ENCODE measurements around the gene CIRBP. TPM values are rescaled to one million over a fixed set of nuclear protein-coding genes. Genes with fewer than 3 reads are reported as not detected.

CIRBP gene
- total and polyA plus RNA-seq, 9 of the 15 experiments (the other 6 are each of a cell fraction or from before 2014, with no cell fraction given) = 20.5 to 327 (median 176) TPM

GRCh38 chr19:1315470-1316166, 46.5 kb downstream of the CIRBP start (continued):
- peak; percentile 51; the same call in 1 of the 2 replicates for TF ChIP-seq PATZ1 (CRISPR knock-in tag; IDR thresholded peaks at IDR 0.05; ENCODE audit: borderline replicate concordance)
- TF ChIP-seq, protein P1, sequence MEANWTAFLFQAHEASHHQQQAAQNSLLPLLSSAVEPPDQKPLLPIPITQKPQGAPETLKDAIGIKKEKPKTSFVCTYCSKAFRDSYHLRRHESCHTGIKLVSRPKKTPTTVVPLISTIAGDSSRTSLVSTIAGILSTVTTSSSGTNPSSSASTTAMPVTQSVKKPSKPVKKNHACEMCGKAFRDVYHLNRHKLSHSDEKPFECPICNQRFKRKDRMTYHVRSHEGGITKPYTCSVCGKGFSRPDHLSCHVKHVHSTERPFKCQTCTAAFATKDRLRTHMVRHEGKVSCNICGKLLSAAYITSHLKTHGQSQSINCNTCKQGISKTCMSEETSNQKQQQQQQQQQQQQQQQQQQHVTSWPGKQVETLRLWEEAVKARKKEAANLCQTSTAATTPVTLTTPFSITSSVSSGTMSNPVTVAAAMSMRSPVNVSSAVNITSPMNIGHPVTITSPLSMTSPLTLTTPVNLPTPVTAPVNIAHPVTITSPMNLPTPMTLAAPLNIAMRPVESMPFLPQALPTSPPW (CRISPR knock-in tag; IDR thresholded peaks at IDR 0.05) = peak; percentile 100
- no peak for TF ChIP-seq TAF1 (IDR thresholded peaks at IDR 0.05; ENCODE audit: control insufficient read depth, extremely low read depth, insufficient read depth, low read length, severe bottlenecking)
- TF ChIP-seq, protein P2, sequence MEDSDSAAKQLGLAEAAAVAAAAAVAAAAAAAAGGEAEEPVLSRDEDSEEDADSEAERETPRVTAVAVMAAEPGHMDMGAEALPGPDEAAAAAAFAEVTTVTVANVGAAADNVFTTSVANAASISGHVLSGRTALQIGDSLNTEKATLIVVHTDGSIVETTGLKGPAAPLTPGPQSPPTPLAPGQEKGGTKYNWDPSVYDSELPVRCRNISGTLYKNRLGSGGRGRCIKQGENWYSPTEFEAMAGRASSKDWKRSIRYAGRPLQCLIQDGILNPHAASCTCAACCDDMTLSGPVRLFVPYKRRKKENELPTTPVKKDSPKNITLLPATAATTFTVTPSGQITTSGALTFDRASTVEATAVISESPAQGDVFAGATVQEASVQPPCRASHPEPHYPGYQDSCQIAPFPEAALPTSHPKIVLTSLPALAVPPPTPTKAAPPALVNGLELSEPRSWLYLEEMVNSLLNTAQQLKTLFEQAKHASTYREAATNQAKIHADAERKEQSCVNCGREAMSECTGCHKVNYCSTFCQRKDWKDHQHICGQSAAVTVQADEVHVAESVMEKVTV (CRISPR knock-in tag; IDR thresholded peaks at IDR 0.05) = 0 out of 2 replicates have a peak, but pooled peaks have one; percentile 39
- no peak for TF ChIP-seq LEF1 (IDR thresholded peaks at IDR 0.05)
- TF ChIP-seq HMG20A (CRISPR knock-in tag; conservative IDR thresholded peaks at IDR 0.05) = no peak
- TF ChIP-seq RBM34 (IDR thresholded peaks at IDR 0.05; ENCODE audit: borderline replicate concordance, insufficient read depth, low read length) = no peak
- TF ChIP-seq MEF2A (IDR thresholded peaks at IDR 0.05; ENCODE audit: control insufficient read depth, low read depth, low read length) = no peak
- TF ChIP-seq RB1 (IDR thresholded peaks at IDR 0.05; ENCODE audit: low read depth) = peak; percentile 95
- peak; percentile 75 for TF ChIP-seq L3MBTL2 (IDR thresholded peaks at IDR 0.05)
- no peak for TF ChIP-seq ZNF717 (CRISPR knock-in tag; IDR thresholded peaks at IDR 0.05)
- TF ChIP-seq EP300 (IDR thresholded peaks at IDR 0.05; ENCODE audit: low read length) = no peak
- TF ChIP-seq DPF2 (IDR thresholded peaks at IDR 0.05) = no peak
- no peak for TF ChIP-seq BRCA1 (IDR thresholded peaks at IDR 0.05)
- no peak for TF ChIP-seq BRCA1 (CRISPR knock-in tag; IDR thresholded peaks at IDR 0.05)
- no peak for TF ChIP-seq PML (IDR thresholded peaks at IDR 0.05; ENCODE audit: low read length)
- TF ChIP-seq KDM5B (IDR thresholded peaks at IDR 0.05; ENCODE audit: insufficient replicate concordance, low read depth, low read length) = no peak
- no peak for TF ChIP-seq THAP12 (CRISPR knock-in tag; IDR thresholded peaks at IDR 0.05)
- TF ChIP-seq ZSCAN29 (IDR thresholded peaks at IDR 0.05) = 0 out of 2 replicates have a peak, but pooled peaks have one; percentile 27
- no peak for TF ChIP-seq BACH1 (tag; IDR thresholded peaks at IDR 0.05)
- no peak for TF ChIP-seq SMARCB1 (IDR thresholded peaks at IDR 0.05; ENCODE audit: insufficient read length, low read depth)
- no peak for TF ChIP-seq ELF1 (tag; IDR thresholded peaks at IDR 0.05)
- TF ChIP-seq POLR2G (IDR thresholded peaks at IDR 0.05; ENCODE audit: low read depth, low read length) = peak; percentile 56

All from K562 (cell line).